ENCODE results near the gene PLEKHG2. TPM values are rescaled to one million over a fixed set of nuclear protein-coding genes. Genes with fewer than 3 reads are reported as not detected.
"Not testable (repeated sequence)": the region's sequence is repeated elsewhere in the genome, so short reads cannot be mapped to it uniquely, and the experiment has no call there.

Gene PLEKHG2
- total RNA-seq, 1 donor = 14.1 TPM

DNA sequence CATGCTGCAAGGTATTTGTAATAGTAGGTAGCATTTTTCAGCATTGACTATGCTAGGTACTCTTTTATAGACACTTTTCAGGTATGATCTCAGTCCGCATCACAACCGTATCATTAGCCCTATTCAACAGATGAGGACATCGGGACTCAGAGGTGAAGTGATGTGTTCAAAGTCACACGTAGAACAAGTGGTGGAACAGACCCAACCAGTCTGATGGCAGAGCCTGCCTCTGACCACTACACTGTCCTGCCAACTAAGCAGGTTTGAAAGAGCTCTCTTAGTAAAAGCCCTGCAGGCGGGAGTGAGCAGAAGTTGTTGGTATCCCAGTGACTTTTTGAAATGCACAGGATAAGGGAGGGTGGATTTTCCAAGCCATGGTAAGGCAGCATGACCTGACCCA is 41.7 kb upstream of the PLEKHG2 start:
- no peak overlapping the region for H3K4me3 ChIP-seq (ENCODE audit: low read depth, low read length)
- no peak for TF ChIP-seq CTCF (IDR thresholded peaks at IDR 0.05; ENCODE audit: insufficient read depth, low read length)
- no peak for DNase-seq (ENCODE audit: low read depth)

- peak; percentile 99 for DNase-seq (ENCODE audit: low read depth)
- H3K4me3 ChIP-seq (ENCODE audit: low read depth, low read length) = no peak overlapping the region
- TF ChIP-seq CTCF (IDR thresholded peaks at IDR 0.05; ENCODE audit: insufficient read depth, low read length) = peak; percentile 11
These were observed 40.2 kb upstream of the PLEKHG2 start for GRCh38 chr19:39372047-39372802.

DNA sequence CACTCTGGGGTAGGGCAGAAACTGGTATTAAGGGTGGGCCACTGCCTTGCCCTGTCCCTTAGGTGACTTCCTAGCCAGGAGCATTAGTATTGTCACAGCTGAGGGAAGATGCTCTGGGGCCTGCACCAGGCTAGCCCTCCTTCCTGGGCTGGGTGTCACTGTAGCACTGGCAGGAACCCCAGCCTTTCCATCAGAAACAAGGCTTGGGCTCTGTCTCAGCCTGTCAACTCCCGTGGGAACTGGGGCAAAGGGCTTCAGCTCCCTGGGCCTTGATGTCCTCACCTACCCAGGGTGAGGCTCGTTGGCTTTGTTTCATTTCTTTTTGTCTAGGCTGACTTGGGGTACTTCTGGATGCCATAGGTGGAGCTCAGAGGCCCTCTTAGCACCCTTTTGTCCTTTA is 39.5 kb upstream of the PLEKHG2 start:
- H3K4me3 ChIP-seq (ENCODE audit: low read depth, low read length) = no peak overlapping the region
- no peak for TF ChIP-seq CTCF (IDR thresholded peaks at IDR 0.05; ENCODE audit: insufficient read depth, low read length)
- DNase-seq (ENCODE audit: low read depth) = peak; percentile 46

- no peak for DNase-seq (ENCODE audit: low read depth)
- no peak for TF ChIP-seq CTCF (IDR thresholded peaks at IDR 0.05; ENCODE audit: insufficient read depth, low read length)
- no peak overlapping the region for H3K4me3 ChIP-seq (ENCODE audit: low read depth, low read length)
These were observed 36.5 kb upstream of the PLEKHG2 start for GRCh38 chr19:39375929-39376328.

GRCh38 chr19:39377373-39378362 is 34.8 kb upstream of the PLEKHG2 start:
- no peak for TF ChIP-seq CTCF (IDR thresholded peaks at IDR 0.05; ENCODE audit: insufficient read depth, low read length)
- DNase-seq (ENCODE audit: low read depth) = no peak
- no peak overlapping the region for H3K4me3 ChIP-seq (ENCODE audit: low read depth, low read length)

DNA sequence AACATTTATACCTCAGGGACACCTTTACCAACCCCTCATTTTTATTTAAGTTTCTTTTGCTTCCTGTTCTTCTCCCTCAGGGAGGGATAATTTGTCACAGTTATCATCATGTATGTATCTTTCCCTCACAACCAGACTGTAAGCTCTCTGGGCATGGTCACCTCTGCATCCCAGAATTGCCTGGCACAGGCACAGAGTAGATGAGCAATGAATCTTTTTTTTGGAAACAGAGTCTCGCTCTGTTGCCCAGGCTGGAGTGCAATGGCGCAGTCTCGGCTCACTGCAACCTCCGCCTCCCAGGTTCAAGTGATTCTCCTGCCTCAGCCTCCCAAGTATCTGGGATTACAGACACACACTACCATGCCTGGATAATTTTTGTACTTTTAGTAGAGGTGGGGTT is 33.1 kb upstream of the PLEKHG2 start:
- DNase-seq (ENCODE audit: low read depth); H3K4me3 ChIP-seq (ENCODE audit: low read depth, low read length): not testable (repeated sequence)

DNA sequence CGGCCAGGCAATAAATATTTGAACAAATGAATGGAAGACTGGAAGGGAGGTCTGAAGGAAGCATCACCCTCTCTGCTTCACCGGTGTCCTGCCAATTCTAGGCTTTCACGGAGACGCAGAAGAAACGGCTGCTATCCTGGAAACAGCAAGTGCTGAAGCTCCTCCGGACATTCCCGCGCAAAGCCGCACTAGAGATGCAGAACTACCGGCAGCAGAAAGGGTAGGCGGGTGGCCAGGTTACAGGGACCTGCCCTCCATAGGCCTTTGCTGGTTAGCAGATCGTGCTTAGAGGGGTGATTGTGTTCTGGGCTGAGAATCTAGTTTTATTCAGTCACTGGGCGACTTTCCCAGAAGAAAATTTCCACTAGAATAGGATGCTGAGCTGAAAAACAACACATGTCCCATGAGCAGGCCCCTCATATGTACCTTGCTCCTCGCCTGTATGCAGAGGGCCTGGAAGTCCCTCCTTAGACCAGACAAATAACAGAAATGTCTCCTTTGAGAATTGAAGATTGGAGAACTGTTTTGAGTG is 32.5 kb upstream of the PLEKHG2 start:
- DNase-seq (ENCODE audit: low read depth) = no peak
- no peak overlapping the region for H3K4me3 ChIP-seq (ENCODE audit: low read depth, low read length)
- TF ChIP-seq CTCF (IDR thresholded peaks at IDR 0.05; ENCODE audit: insufficient read depth, low read length) = no peak
